Caco-2 (cell line): ENCODE measurements around the gene IRF2BP2. TPM values are rescaled to one million over a fixed set of nuclear protein-coding genes. Genes with fewer than 3 reads are reported as not detected.

Experiments
- BruUV-seq: library from RNA; stranded (reverse); fragments of 400-500 nt; replicated peaks from 2 replicates; lab custom pipeline; 2021; lab: Mats Ljungman, UMichigan
- CTCF ChIA-PET: fragments of 300-600 bp; sonication (Branson Sonifier 250); formaldehyde crosslinking; loops from one replicate; lab custom pipeline; 2022; ENCODE audit warnings: antibody characterized with exemption; lab: Charles Lee
- POLR2A ChIA-PET: fragments of 300-600 bp; sonication (Branson Sonifier 250); formaldehyde crosslinking; loops from one replicate; lab custom pipeline; 2022; ENCODE audit warnings: antibody characterized with exemption; lab: Charles Lee
- DNase-seq, 2 experiments: peaks; one replicate each; pipeline versions ENCODE4 v3.0.0 to v3.0.0-alpha.2; 2020 to 2022
- H3K27me3 ChIP-seq: replicated peaks from 2 replicates; pipeline ENCODE4 v1.6.0; 2011; ENCODE audit warnings: low read length; ENCODE audit not compliant: control insufficient read depth, insufficient read depth
- H3K36me3 ChIP-seq: 2 replicates; pipeline ENCODE4 v1.5.1; 2011; ENCODE audit warnings: low read length; ENCODE audit not compliant: control insufficient read depth, insufficient read depth
- H3K4me1 ChIP-seq: fragments of 250-450 bp; sonication (Bioruptor Pico); 2 replicates; pipeline ENCODE4 v1.5.1; 2020; ENCODE audit warnings: mild to moderate bottlenecking
- H3K4me3 ChIP-seq: 2 replicates; pipeline ENCODE4 v1.5.1; 2011; ENCODE audit warnings: low read depth, mild to moderate bottlenecking, control low read depth, low read length
- H3K9me3 ChIP-seq: fragments of 250-450 bp; sonication (Bioruptor Pico); 2 replicates; pipeline ENCODE4 v1.5.1; 2020; ENCODE audit warnings: mild to moderate bottlenecking, moderate library complexity
- H3K27ac Mint-ChIP-seq: one replicate; pipeline ENCODE4 v1.8.0; 2022; ENCODE audit warnings: mixed read lengths; ENCODE audit not compliant: unreplicated experiment
- H3K27me3 Mint-ChIP-seq: one replicate; pipeline ENCODE4 v1.8.0; 2022; ENCODE audit warnings: mixed read lengths; ENCODE audit not compliant: insufficient read depth, unreplicated experiment
- H3K36me3 Mint-ChIP-seq: one replicate; pipeline ENCODE4 v1.8.0; 2022; ENCODE audit warnings: mild to moderate bottlenecking, mixed read lengths; ENCODE audit not compliant: insufficient read depth, unreplicated experiment
- H3K4me1 Mint-ChIP-seq: one replicate; pipeline ENCODE4 v1.8.0; 2022; ENCODE audit warnings: low read depth, mixed read lengths; ENCODE audit not compliant: unreplicated experiment
- H3K4me3 Mint-ChIP-seq: one replicate; pipeline ENCODE4 v1.8.0; 2022; ENCODE audit warnings: mild to moderate bottlenecking, moderate library complexity, mixed read lengths; ENCODE audit not compliant: unreplicated experiment
- H3K9me3 Mint-ChIP-seq: one replicate; pipeline ENCODE4 v1.8.0; 2022; ENCODE audit warnings: mixed read lengths; ENCODE audit not compliant: unreplicated experiment
- intact Hi-C: fragments of 100-400 bp; cut with micrococcal nuclease; formaldehyde crosslinking; loops from one replicate; pipeline ENCODE4 v1.10.0; 2022; ENCODE audit not compliant: unreplicated experiment
- total RNA-seq: library from RNA; stranded (reverse); gene quantifications from 2 replicates; pipeline ENCODE4 v1.2.3, GENCODE V29; 2022
- TF ChIP-seq, protein P1 (sequence below), 2 experiments: fragments of 200-600 bp in 1 of 2; IDR thresholded peaks; 1 replicate in 1 of 2; 2 replicates in 1 of 2; pipeline versions ENCODE4 v1.5.1 to v1.8.0; 2011 to 2022; ENCODE audit warnings: antibody characterized with exemption in 1 of 2, control low read depth in 1 of 2, inconsistent platforms in 1 of 2, low read depth in 1 of 2, low read length in 1 of 2, mild to moderate bottlenecking in 1 of 2, moderate library complexity in 1 of 2; ENCODE audit not compliant: insufficient read depth in 1 of 2, severe bottlenecking in 1 of 2, unreplicated experiment in 1 of 2

The IRF2BP2 gene
- total RNA-seq, 1 experiment from 2014 or later: 135 TPM

DNA sequence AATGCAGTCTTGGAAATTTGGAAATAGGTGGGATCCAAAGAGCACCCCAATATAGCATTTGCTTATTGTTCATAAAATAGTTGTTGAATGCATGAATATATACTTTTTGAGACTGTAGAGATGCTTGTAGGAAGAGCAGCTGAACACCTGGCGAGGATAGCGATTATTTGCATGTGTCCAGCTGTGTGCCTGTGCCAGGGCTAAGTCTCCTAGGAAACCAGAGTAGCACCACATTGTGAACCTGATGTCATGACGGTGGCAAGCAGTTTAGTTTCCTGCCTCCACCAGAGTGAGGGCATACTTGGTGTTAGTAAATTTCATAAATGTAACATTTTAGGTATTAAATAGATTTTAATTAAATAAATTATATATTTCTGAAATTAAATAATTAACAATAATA, 37.3 kb upstream of the IRF2BP2 start:
- Mint-ChIP-seq H3K27me3 (no peaks in the 10 kb centered on the region), H3K4me3 (no peak overlapping the region), H3K27ac (no peak overlapping the region), H3K9me3 (peaks cover 40% of the 10 kb centered on the region), H3K36me3 (peaks cover 9% of the 10 kb centered on the region), H3K4me1 (peaks cover 15% of the 10 kb centered on the region)
- ChIA-PET POLR2A (no interaction called here), CTCF (no interaction called here)
- Histone ChIP-seq H3K4me1 (peaks cover 23% of the 10 kb centered on the region), H3K36me3 (no peaks in the 10 kb centered on the region), H3K27me3 (no peaks in the 10 kb centered on the region), H3K4me3 (no peak overlapping the region), H3K9me3 (peaks cover 7% of the 10 kb centered on the region; the same call in 1 of the 2 replicates)
- BruUV-seq: no TSS peak
- DNase-seq: no peak
- TF ChIP-seq, protein P1, sequence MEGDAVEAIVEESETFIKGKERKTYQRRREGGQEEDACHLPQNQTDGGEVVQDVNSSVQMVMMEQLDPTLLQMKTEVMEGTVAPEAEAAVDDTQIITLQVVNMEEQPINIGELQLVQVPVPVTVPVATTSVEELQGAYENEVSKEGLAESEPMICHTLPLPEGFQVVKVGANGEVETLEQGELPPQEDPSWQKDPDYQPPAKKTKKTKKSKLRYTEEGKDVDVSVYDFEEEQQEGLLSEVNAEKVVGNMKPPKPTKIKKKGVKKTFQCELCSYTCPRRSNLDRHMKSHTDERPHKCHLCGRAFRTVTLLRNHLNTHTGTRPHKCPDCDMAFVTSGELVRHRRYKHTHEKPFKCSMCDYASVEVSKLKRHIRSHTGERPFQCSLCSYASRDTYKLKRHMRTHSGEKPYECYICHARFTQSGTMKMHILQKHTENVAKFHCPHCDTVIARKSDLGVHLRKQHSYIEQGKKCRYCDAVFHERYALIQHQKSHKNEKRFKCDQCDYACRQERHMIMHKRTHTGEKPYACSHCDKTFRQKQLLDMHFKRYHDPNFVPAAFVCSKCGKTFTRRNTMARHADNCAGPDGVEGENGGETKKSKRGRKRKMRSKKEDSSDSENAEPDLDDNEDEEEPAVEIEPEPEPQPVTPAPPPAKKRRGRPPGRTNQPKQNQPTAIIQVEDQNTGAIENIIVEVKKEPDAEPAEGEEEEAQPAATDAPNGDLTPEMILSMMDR (IDR thresholded peaks at IDR 0.05; ENCODE audit: insufficient read depth in 1 of 2, low read depth in 1 of 2, low read length in 1 of 2, severe bottlenecking in 1 of 2, unreplicated experiment in 1 of 2): no peak
- intact Hi-C loops: no loop called here

DNA sequence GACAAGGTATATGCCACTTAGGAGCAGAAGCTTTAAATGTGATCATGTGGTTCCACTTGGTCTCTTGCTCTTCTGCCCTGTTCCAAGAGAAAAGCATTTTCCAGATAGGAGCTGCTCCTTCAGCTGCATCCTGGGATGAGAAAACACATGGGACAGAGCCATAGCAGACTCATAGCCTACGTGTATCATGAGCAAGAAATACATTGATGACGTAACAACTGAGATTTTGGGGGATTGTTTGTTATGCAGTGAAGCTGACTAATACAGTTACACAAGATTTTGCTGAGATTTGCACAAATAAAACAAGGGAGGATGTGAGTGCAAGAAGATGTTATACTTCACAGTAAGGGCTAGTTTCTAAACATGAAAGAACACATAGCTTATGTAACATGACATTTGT, 36.0 kb upstream of the IRF2BP2 start:
- Mint-ChIP-seq H3K4me1 (peaks cover 19% of the 10 kb centered on the region), H3K36me3 (peaks cover 10% of the 10 kb centered on the region), H3K27me3 (no peaks in the 10 kb centered on the region), H3K27ac (no peak overlapping the region), H3K9me3 (peaks cover 40% of the 10 kb centered on the region), H3K4me3 (no peak overlapping the region)
- no peak overlapping the region for H3K4me3 ChIP-seq
- H3K27me3 ChIP-seq: no peaks in the 10 kb centered on the region
- peaks cover 7% of the 10 kb centered on the region; the same call in 1 of the 2 replicates for H3K9me3 ChIP-seq
- peaks cover 34% of the 10 kb centered on the region for H3K4me1 ChIP-seq
- no peaks in the 10 kb centered on the region for H3K36me3 ChIP-seq
- BruUV-seq: no TSS peak
- ChIA-PET CTCF (no interaction called here), POLR2A (no interaction called here)
- no peak for DNase-seq
- intact Hi-C loops: no loop called here
- TF ChIP-seq, protein P1 (IDR thresholded peaks at IDR 0.05; ENCODE audit: insufficient read depth in 1 of 2, low read depth in 1 of 2, low read length in 1 of 2, severe bottlenecking in 1 of 2, unreplicated experiment in 1 of 2): no peak

DNA sequence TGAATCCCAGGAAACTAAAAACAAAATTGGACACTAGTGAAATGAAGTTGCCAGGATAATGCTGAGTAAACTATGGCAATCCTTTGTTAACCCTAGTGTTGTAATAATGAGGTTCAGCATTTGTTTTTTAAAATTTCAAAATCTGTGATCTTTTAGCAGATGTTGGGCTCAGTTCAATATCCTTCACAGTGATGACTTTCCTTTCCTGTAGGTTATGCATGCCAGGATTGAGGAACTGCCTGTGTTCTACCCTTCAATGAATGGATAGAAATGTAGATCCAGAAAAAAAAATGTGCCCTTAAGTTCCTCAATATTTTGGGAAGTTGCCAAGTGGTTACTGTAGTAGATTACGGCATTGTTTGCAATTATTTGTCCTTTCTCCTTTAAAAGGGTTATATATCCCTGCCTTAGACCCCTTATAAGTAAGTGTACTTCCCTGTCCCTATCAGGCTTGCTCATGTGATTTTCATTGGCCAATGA, 35.5 kb upstream of the IRF2BP2 start:
- peaks cover 38% of the 10 kb centered on the region for H3K4me1 ChIP-seq
- CTCF ChIA-PET: no interaction called here
- Mint-ChIP-seq H3K4me1 (peaks cover 23% of the 10 kb centered on the region), H3K36me3 (peaks cover 15% of the 10 kb centered on the region), H3K9me3 (peaks cover 40% of the 10 kb centered on the region), H3K27me3 (no peaks in the 10 kb centered on the region), H3K27ac (no peak overlapping the region), H3K4me3 (no peak overlapping the region)
- no peak for DNase-seq
- H3K4me3 ChIP-seq: no peak overlapping the region
- H3K9me3 ChIP-seq: peaks cover 7% of the 10 kb centered on the region; the same call in 1 of the 2 replicates
- no TSS peak for BruUV-seq
- TF ChIP-seq, protein P1 (IDR thresholded peaks at IDR 0.05; ENCODE audit: insufficient read depth in 1 of 2, low read depth in 1 of 2, low read length in 1 of 2, severe bottlenecking in 1 of 2, unreplicated experiment in 1 of 2): no peak
- POLR2A ChIA-PET: no interaction called here
- intact Hi-C loops: no loop called here
- H3K36me3 ChIP-seq: no peaks in the 10 kb centered on the region
- H3K27me3 ChIP-seq: no peaks in the 10 kb centered on the region
